Measurements from ENCODE around the gene PPFIA1. TPM values are rescaled to one million over a fixed set of nuclear protein-coding genes. Genes with fewer than 3 reads are reported as not detected.

Gene PPFIA1
- polyA plus RNA-seq, 1 experiment = 62.7 TPM

DNA sequence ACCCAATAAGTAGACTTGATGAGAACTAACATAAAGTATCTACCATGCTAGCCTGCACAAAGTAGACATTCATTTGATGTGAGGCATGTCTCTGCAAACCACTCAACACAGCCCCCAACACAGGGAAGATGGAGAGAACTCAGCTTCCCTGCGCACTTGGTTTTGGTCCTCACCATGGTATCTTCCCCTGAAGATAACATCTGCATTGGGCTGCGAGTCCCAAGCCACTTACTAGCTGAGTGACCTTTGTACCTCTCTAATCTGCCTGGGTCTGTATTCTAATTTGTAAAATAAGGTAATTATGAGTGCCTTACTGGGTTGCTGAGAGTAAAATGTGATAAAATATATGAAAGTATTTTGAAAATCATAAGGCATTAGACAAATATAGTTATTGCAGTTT lies 30.7 kb downstream of the PPFIA1 start:
- Histone ChIP-seq H3K4me3 (ENCODE audit: low read depth, low read length) (no peak overlapping the region), H3K27me3 (ENCODE audit: control insufficient read depth, insufficient read depth, low read length) (no peaks in the 10 kb centered on the region), H3K36me3 (ENCODE audit: control insufficient read depth, insufficient read depth, low read length) (peaks cover 2% of the 10 kb centered on the region)
- TF ChIP-seq, protein P1, sequence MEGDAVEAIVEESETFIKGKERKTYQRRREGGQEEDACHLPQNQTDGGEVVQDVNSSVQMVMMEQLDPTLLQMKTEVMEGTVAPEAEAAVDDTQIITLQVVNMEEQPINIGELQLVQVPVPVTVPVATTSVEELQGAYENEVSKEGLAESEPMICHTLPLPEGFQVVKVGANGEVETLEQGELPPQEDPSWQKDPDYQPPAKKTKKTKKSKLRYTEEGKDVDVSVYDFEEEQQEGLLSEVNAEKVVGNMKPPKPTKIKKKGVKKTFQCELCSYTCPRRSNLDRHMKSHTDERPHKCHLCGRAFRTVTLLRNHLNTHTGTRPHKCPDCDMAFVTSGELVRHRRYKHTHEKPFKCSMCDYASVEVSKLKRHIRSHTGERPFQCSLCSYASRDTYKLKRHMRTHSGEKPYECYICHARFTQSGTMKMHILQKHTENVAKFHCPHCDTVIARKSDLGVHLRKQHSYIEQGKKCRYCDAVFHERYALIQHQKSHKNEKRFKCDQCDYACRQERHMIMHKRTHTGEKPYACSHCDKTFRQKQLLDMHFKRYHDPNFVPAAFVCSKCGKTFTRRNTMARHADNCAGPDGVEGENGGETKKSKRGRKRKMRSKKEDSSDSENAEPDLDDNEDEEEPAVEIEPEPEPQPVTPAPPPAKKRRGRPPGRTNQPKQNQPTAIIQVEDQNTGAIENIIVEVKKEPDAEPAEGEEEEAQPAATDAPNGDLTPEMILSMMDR (IDR thresholded peaks at IDR 0.05; ENCODE audit: insufficient read depth, low read depth, low read length) = no peak
- ChIA-PET CTCF (no interaction called here), POLR2A (no interaction called here)
- DNase-seq (ENCODE audit: low read depth) = no peak

DNA sequence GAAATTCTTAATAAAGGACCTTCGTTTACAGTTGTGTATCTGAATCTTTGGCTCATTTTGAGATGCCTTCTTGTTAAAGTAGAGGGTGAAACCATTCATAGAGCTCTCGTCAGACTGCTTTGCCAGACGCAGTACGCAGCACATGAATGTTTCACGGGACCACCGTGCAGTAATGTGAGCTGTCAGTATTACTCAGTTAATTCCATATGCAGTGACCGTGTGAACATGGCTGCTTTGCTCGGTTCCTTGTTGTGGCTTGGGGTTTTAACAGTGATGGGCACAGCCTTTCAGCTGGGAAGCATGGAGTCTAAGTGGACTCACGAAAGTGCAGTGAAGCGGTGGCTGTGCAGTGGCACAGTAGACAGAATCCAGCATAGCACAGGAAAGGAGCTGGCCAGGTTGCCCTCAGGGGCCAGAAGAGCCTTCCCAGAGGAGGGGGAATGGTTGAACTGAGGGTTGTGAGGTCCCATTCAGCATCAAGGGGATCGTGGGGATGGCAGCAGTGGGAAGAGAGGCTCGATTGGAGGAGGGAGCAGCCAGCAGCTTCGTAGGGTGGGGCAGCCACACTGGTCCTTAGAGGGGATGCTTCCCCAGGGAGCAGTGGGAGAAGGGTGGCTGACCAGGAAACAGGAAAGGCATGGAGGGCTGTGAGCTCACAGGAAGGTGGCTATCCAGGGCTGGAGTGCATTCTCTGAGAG lies 31.4 kb downstream of the PPFIA1 start:
- POLR2A ChIA-PET = no interaction called here
- Histone ChIP-seq H3K4me3 (ENCODE audit: low read depth, low read length) (no peak overlapping the region), H3K27me3 (ENCODE audit: control insufficient read depth, insufficient read depth, low read length) (no peaks in the 10 kb centered on the region), H3K36me3 (ENCODE audit: control insufficient read depth, insufficient read depth, low read length) (peaks cover 2% of the 10 kb centered on the region)
- TF ChIP-seq, protein P1 (IDR thresholded peaks at IDR 0.05; ENCODE audit: insufficient read depth, low read depth, low read length) = no peak
- DNase-seq (ENCODE audit: low read depth) = no peak
- CTCF ChIA-PET = no interaction called here

DNA sequence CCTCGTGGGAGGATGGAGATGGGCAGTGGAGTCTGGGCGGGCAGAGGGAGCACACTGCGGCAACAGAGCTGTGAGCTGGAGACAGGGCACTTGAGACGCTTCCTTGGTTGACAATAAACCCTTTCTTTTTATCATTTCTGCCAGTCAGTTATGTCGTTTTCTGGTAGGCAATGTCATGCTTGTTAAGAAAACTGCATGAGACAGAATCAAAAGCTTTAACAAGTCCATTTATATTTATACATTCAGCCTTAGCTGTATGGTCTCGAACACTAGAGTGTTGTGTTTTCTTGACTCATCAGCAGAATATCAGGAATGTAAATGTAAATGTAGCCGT lies 31.9 kb downstream of the PPFIA1 start:
- TF ChIP-seq, protein P1 (IDR thresholded peaks at IDR 0.05; ENCODE audit: insufficient read depth, low read depth, low read length) = no peak
- H3K4me3 ChIP-seq (ENCODE audit: low read depth, low read length) = no peak overlapping the region
- POLR2A ChIA-PET = no interaction called here
- no peaks in the 10 kb centered on the region for H3K27me3 ChIP-seq (ENCODE audit: control insufficient read depth, insufficient read depth, low read length)
- no peak for DNase-seq (ENCODE audit: low read depth)
- CTCF ChIA-PET = no interaction called here
- H3K36me3 ChIP-seq (ENCODE audit: control insufficient read depth, insufficient read depth, low read length) = peaks cover 2% of the 10 kb centered on the region

DNA sequence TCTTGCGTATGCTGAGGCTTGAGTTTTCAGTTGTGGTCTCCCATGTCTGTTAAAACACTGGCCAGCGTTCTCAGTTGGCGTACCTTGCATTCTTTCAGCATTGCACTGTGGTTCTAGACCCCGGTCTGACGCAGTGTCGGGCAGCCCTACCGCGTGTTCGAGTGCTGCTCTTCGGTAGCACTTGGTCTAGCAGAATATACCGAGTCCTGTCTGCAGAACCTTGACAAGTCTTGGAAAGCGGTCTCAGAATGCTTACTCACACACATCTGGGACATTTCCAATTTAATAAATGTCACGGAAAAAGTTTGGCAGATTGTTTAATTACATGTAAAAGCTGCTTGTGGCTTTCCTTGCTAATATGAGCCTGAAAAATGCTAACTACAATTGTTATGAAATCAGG lies 32.6 kb downstream of the PPFIA1 start:
- Histone ChIP-seq H3K27me3 (ENCODE audit: control insufficient read depth, insufficient read depth, low read length) (no peaks in the 10 kb centered on the region), H3K36me3 (ENCODE audit: control insufficient read depth, insufficient read depth, low read length) (peaks cover 2% of the 10 kb centered on the region), H3K4me3 (ENCODE audit: low read depth, low read length) (no peak overlapping the region)
- ChIA-PET CTCF (no interaction called here), POLR2A (interaction anchor here (0.7 kb wide), 1 partner anchor 15 kb away, joined by 10 read pairs; no protein-coding TSS in a partner anchor)
- DNase-seq (ENCODE audit: low read depth) = peak; percentile 50
- TF ChIP-seq, protein P1 (IDR thresholded peaks at IDR 0.05; ENCODE audit: insufficient read depth, low read depth, low read length) = no peak

DNA sequence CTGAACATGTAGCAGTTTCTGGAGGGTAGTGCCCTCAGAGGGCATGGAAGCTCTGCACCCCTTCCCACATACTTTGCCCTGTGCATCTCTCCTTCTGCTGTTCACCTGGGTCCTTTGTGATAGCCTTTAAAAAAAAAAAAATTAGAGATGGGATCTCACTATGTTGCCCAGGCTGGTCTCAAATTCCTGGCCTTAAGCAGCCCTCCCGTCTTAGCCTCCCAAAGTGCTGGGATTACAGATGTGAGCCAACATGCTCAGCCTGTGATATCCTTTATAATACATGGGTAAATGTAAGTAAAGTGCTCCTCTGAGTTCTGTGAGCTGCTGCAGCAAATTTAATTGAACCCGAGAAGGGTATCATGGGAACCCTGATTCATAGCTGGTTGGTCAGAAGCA lies 33.7 kb downstream of the PPFIA1 start:
- ChIA-PET POLR2A (no interaction called here), CTCF (no interaction called here)
- Histone ChIP-seq H3K27me3 (ENCODE audit: control insufficient read depth, insufficient read depth, low read length) (no peaks in the 10 kb centered on the region), H3K4me3 (ENCODE audit: low read depth, low read length) (no peak overlapping the region), H3K36me3 (ENCODE audit: control insufficient read depth, insufficient read depth, low read length) (peaks cover 2% of the 10 kb centered on the region)
- no peak for DNase-seq (ENCODE audit: low read depth)
- TF ChIP-seq, protein P1 (IDR thresholded peaks at IDR 0.05; ENCODE audit: insufficient read depth, low read depth, low read length) = no peak
